Keratinocyte (primary cell): ENCODE data around the gene TCP11.

ENCODE experiments used
- EZH2 ChIP-seq: IDR thresholded peaks from one replicate; pipeline ENCODE4 v1.6.1; 2012; ENCODE audit warnings: inconsistent platforms, mild to moderate bottlenecking, low read length, moderate library complexity
- TF ChIP-seq, protein P1 (sequence below), 3 experiments: IDR thresholded peaks in 1 of 3; conservative IDR thresholded peaks in 1 of 3; optimal IDR thresholded peaks in 1 of 3; 2 replicates in 2 of 3; 3 replicates in 1 of 3; pipeline versions ENCODE3 to v1.5.1; 2011; ENCODE audit warnings: low read length in 3 of 3, mild to moderate bottlenecking in 3 of 3, moderate library complexity in 2 of 3, control low read depth in 1 of 3, inconsistent platforms in 1 of 3; ENCODE audit not compliant: insufficient read depth in 2 of 3; ENCODE audit errors: extremely low read depth in 1 of 3

DNA sequence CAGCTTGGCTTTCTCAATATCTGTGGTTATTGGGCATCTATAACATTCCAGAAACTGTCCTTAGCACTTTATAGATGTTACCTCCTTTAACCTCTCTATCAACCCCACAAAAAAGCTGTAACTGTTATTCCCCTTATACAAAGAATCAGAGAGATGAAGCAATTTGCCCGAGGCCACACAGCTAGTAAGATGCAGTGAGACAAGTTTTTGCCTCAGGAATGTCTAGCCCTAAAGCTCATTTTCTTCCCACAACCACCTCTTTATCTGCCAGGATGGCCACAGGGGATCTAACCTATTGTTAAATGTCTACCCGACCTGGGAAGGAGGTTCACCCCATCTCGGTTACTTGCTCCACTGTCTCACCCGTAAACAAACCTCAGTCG, 31.9 kb upstream of the TCP11 start:
- TF ChIP-seq, protein P1, sequence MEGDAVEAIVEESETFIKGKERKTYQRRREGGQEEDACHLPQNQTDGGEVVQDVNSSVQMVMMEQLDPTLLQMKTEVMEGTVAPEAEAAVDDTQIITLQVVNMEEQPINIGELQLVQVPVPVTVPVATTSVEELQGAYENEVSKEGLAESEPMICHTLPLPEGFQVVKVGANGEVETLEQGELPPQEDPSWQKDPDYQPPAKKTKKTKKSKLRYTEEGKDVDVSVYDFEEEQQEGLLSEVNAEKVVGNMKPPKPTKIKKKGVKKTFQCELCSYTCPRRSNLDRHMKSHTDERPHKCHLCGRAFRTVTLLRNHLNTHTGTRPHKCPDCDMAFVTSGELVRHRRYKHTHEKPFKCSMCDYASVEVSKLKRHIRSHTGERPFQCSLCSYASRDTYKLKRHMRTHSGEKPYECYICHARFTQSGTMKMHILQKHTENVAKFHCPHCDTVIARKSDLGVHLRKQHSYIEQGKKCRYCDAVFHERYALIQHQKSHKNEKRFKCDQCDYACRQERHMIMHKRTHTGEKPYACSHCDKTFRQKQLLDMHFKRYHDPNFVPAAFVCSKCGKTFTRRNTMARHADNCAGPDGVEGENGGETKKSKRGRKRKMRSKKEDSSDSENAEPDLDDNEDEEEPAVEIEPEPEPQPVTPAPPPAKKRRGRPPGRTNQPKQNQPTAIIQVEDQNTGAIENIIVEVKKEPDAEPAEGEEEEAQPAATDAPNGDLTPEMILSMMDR (optimal IDR thresholded peaks at IDR 0.05 in 1 of 3, IDR thresholded peaks at IDR 0.05 in 1 of 3, conservative IDR thresholded peaks at IDR 0.05 in 1 of 3; ENCODE audit: extremely low read depth in 1 of 3, insufficient read depth in 2 of 3, low read length in 3 of 3): no peak
- no peak for TF ChIP-seq EZH2
